Retinal pigment epithelial cell (primary cell): ENCODE results near the gene PHF20.
A peak's percentile ranks its signal among the peaks of the same experiment; 100 is the strongest.
"Not testable (repeated sequence)": the region's sequence is repeated elsewhere in the genome, so short reads cannot be mapped to it uniquely, and the experiment has no call there.

Experiments
- DNase-seq: peaks from one replicate; pipeline ENCODE4 v3.0.0-alpha.2; 2010; ENCODE audit warnings: low read depth
- H3K4me3 ChIP-seq: 2 replicates; pipeline ENCODE4 v1.5.1; 2011; ENCODE audit warnings: mild to moderate bottlenecking, low read length, control low read depth, moderate library complexity
- TF ChIP-seq, protein P1 (sequence below): conservative IDR thresholded peaks from 2 replicates; pipeline ENCODE4 v1.5.1; 2011; ENCODE audit warnings: low read depth, low read length, control low read depth, inconsistent platforms

The PHF20 gene

DNA sequence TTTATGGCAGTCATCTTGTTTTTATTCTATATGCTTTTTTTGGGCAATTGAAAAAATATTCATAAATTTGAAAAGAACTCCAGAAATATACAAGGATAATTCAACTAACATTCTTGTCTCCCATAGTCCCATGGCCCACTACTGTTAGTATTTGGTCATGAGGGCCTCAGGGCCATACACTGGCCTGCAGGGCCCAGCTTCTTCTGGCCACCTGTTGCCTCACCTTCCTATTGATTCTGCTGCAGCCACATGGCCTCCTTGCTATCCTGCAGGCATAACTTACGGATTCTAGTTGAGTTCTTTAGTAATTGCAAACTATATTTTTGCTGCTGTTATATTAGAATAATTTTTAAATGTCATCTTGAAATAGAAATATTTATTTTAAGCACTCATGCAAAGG lies 109.9 kb downstream of the PHF20 start:
- DNase-seq = no peak
- H3K4me3 ChIP-seq = no peak overlapping the region
- TF ChIP-seq, protein P1, sequence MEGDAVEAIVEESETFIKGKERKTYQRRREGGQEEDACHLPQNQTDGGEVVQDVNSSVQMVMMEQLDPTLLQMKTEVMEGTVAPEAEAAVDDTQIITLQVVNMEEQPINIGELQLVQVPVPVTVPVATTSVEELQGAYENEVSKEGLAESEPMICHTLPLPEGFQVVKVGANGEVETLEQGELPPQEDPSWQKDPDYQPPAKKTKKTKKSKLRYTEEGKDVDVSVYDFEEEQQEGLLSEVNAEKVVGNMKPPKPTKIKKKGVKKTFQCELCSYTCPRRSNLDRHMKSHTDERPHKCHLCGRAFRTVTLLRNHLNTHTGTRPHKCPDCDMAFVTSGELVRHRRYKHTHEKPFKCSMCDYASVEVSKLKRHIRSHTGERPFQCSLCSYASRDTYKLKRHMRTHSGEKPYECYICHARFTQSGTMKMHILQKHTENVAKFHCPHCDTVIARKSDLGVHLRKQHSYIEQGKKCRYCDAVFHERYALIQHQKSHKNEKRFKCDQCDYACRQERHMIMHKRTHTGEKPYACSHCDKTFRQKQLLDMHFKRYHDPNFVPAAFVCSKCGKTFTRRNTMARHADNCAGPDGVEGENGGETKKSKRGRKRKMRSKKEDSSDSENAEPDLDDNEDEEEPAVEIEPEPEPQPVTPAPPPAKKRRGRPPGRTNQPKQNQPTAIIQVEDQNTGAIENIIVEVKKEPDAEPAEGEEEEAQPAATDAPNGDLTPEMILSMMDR = no peak

DNA sequence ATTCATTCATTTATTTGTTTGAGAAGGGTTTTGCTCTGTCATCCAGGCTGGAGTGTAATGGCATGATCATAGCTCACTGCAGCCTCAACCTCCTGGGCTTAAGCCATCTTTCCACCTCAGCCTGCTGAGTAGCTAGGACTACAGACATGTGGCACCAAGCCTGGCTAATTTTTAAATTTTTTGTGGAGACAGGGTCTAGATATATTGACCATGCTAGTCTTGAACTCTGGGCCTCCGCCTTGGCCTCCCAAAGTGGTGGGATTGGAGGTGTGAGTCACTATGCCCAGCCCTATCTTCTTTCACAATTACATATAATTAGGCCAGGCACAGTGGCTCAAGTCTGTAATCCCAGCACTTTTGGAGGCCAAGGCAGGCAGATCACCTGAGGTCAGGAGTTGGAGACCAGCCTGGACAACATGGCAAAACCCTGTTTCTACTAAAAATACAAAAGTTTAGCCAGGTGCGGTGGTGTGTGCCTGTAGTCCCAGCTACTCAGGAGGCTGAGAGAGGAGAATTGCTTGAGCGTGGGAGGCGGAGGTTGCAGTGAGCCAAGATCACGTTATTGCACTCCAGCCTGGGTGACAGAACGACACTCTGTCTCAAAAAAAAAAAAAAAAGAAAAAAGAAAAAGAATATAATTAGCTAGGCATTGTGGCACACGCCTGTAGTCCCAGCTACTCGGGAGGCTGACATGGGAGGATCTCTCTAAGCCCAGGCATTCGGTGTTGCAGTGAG lies 110.8 kb downstream of the PHF20 start:
- H3K4me3 ChIP-seq, DNase-seq: not testable (repeated sequence)

DNA sequence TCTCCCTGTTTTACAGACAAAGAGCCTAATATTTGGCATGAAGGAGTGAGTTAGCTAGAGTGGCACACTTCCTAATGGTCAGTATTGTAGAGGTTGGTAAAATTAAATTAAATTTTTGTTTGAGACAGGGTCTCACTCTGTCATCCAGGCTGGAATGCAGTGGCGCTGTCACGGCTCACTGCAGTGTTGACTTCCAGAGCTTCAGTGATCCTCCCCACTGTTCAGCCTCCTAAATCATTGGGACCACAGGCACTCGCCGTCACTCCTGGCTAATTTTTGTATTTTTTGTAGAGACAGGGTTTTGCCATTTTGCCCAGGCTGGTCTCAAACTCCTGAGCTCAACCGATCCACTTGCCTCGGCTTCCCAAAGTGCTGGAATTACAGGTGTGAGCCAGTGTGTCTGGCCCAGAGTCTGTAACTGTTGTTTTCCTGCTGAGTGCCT lies 111.5 kb downstream of the PHF20 start:
- no peak for DNase-seq
- peak overlapping the region; percentile 39 for H3K4me3 ChIP-seq
- TF ChIP-seq, protein P1 = no peak

DNA sequence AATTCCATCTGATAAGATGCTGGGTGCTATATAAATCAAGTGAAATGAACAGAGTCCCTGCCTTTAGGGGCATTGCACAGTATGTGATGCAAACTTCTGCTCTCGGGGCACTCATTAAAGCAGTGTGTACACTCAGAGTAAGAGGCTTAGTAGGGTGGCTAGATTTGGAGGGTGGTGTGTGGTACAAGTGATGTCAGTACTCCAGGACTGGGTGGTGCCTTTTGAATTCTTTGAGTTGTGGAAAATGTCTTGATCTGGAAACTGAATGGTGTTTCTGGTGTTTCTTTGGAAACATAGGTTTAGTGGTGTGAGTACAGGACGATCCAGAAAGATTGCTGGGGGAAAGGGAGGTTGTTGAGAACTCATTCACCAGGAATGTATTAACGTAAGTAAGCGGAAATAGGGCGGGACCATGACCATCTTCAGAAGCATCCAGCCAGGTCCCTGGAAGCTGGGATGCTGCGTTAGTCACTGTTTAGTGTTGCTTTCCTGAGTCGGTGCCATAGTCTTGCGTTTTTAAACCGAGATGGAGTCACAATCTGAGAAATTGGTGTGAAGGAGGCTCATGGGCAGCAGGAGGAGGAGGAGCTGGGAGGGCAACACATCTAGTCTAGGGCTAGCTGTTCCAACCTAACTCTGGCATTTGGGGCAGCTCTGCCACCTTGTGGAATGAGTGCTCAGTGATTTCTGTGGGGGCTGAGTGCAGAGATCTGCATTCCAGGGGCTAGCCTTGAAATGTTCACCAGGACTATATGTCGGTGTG lies 112.1 kb downstream of the PHF20 start:
- DNase-seq = peak; percentile 94
- TF ChIP-seq, protein P1 = peak; percentile 84
- H3K4me3 ChIP-seq = peak overlapping the region; percentile 39

DNA sequence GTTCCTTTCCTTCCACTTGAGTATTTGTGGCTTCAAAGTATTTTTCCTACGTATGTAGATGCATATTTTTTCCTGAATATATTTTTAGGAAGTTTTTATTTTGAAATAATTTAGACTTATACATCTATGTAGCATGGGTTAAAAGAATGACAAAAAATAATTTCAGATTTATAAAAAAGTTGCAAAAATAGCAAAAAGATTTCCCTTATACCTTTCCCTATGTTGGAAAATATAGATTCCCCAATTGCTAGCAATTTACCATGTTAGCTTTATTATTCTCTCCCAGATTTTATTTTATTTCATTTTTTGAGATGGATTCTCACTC lies 112.7 kb downstream of the PHF20 start:
- TF ChIP-seq, protein P1 = no peak
- peak overlapping the region; percentile 39 for H3K4me3 ChIP-seq
- DNase-seq = no peak

DNA sequence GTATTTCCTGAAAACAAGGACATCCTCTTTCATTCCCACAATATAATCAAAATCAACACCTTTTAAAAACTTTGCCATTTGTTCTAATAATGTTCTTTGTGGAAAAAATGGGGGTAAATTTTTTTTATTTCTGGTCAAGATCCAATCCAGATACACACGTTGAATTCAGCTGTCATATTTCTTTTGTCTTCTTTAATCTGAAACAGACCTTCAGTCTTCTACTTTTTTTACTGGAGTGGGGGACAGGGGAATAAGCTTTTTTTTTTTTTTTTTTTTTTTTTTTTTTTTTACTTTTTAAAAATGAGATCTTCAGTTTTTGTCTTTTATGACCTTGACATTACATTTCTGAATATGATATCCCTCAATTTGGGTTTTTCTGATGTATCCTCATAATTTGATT lies 113.4 kb downstream of the PHF20 start:
- TF ChIP-seq, protein P1 = no peak
- no peak for DNase-seq
- H3K4me3 ChIP-seq = no peak overlapping the region

DNA sequence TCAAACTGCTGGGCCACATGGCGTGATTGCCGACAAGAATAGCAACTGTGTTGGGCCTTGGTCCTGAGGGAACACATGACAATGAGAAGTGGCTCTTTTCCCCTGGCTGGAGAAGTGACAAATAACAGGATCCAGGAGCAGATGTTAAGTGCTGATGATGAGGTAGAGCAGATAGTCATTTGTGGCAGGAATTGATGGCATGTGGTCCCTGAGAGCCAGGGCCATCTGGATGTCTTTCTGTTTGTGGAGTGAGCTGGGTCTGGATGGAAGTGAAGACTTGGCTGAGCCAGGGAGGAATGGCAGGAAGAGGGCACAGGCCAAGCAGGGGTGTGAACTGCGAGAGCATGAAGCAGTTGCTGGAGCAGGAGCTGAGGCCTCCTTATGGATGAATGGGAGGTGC lies 114.7 kb downstream of the PHF20 start:
- H3K4me3 ChIP-seq = no peak overlapping the region
- no peak for DNase-seq
- TF ChIP-seq, protein P1 = no peak
